HepG2 (cell line): Measurements from ENCODE around the gene IPO8. TPM values are rescaled to one million over a fixed set of nuclear protein-coding genes. Genes with fewer than 3 reads are reported as not detected.

Source experiments
- ATAC-seq: fragments of 200-7000 bp; cut with Tn5 transposase; 3 replicates; pipeline ENCODE4 v1.9.1; 2020; ENCODE audit warnings: mild to moderate bottlenecking, moderate library complexity
- BruUV-seq: library from RNA; stranded (reverse); fragments of 400-500 nt; replicated peaks from 2 replicates; lab custom pipeline; 2021; lab: Mats Ljungman, UMichigan
- CTCF ChIA-PET: fragments of 300-600 bp; formaldehyde crosslinking; extraction: SDS; loops from one replicate; lab custom pipeline; 2021; ENCODE audit warnings: low total read pairs, inconsistent platforms, low intra/inter-chr PET ratio; lab: Yijun Ruan, JAX
- POLR2A ChIA-PET: fragments of 350-600 bp; sonication (Branson Sonifier 250); formaldehyde crosslinking; loops from one replicate; lab custom pipeline; 2020; ENCODE audit warnings: antibody characterized with exemption, inconsistent platforms; lab: Yijun Ruan, JAX
- DNase-seq: peaks from one replicate; pipeline ENCODE4 v3.0.0-alpha.2; 2015; ENCODE audit warnings: low spot score
- FAIRE-seq: peaks from 3 replicates; lab custom pipeline; 2011; peaks lifted over from hg19 to GRCh38; lab: Jason Lieb, UNC
- H2AFZ ChIP-seq: one replicate; pipeline ENCODE4 v1.6.1; 2011; ENCODE audit warnings: low read length, inconsistent platforms
- H3K27ac ChIP-seq: fragments of 300-600 bp; 3 replicates; pipeline ENCODE4 v1.8.0; 2011; ENCODE audit warnings: mixed run types, mild to moderate bottlenecking, mixed read lengths, low read length, inconsistent platforms; ENCODE audit not compliant: insufficient read depth; ENCODE audit errors: extremely low read length
- H3K27me3 ChIP-seq, 2 experiments: fragments of 200-600 bp in 1 of 2; 2 replicates in 1 of 2; 3 replicates in 1 of 2; pipeline versions ENCODE4 v1.6.0 to v1.8.0; 2011; ENCODE audit warnings: low read length in 2 of 2, mild to moderate bottlenecking in 2 of 2, moderate library complexity in 2 of 2, inconsistent platforms in 1 of 2; ENCODE audit not compliant: insufficient read depth in 2 of 2, control insufficient read depth in 1 of 2
- H3K36me3 ChIP-seq, 2 experiments: fragments of 200-600 bp in 1 of 2; replicated peaks in 1 of 2; 2 replicates in 1 of 2; 3 replicates in 1 of 2; pipeline versions ENCODE4 v1.5.1 to v1.8.0; 2011; ENCODE audit warnings: low read length in 2 of 2, inconsistent platforms in 1 of 2; ENCODE audit not compliant: insufficient read depth in 2 of 2, control insufficient read depth in 1 of 2
- H3K4me1 ChIP-seq: 2 replicates; pipeline ENCODE4 v1.5.1; 2012; ENCODE audit warnings: low read length, inconsistent platforms; ENCODE audit not compliant: insufficient read depth
- H3K4me2 ChIP-seq: 2 replicates; pipeline ENCODE4 v1.6.0; 2011; ENCODE audit warnings: low read depth, low read length, inconsistent platforms
- H3K4me3 ChIP-seq, 3 experiments: fragments of 200-600 bp in 1 of 3; sonication (generic), shearing (Covaris generic) in 1 of 3; replicated peaks in 1 of 3; 2 replicates each; pipeline ENCODE4 v1.5.1; 2011 to 2016; ENCODE audit warnings: low read length in 3 of 3, inconsistent platforms in 2 of 3, low read depth in 2 of 3, mild to moderate bottlenecking in 2 of 3, control low read depth in 1 of 3, mixed read lengths in 1 of 3; ENCODE audit not compliant: insufficient read depth in 1 of 3
- H3K79me2 ChIP-seq: one replicate; pipeline ENCODE4 v1.6.1; 2011; ENCODE audit warnings: low read length, inconsistent platforms; ENCODE audit not compliant: insufficient read depth
- H3K9ac ChIP-seq: 2 replicates; pipeline ENCODE4 v1.6.0; 2011; ENCODE audit warnings: mild to moderate bottlenecking, low read depth, low read length, inconsistent platforms; ENCODE audit not compliant: insufficient read depth
- H3K9me3 ChIP-seq: 2 replicates; pipeline ENCODE4 v1.5.1; 2012; ENCODE audit warnings: mild to moderate bottlenecking, low read length
- H4K20me1 ChIP-seq: 2 replicates; pipeline ENCODE4 v1.6.0; 2011; ENCODE audit warnings: inconsistent platforms, mild to moderate bottlenecking, low read length, moderate library complexity; ENCODE audit not compliant: insufficient read depth
- DZIP1 ChIP-seq: sonication (generic); formaldehyde crosslinking; IDR thresholded peaks from 2 replicates; pipeline ENCODE4 v1.5.0; 2020; ENCODE audit warnings: mild to moderate bottlenecking, missing genetic modification reagents
- PPARG ChIP-seq: conservative IDR thresholded peaks from 2 replicates; pipeline ENCODE4 v1.6.1; 2016; ENCODE audit warnings: missing biosample characterization, missing genetic modification reagents
- RBM22 ChIP-seq: fragments of 200-400 bp; formaldehyde crosslinking; optimal IDR thresholded peaks from 2 replicates; pipeline ENCODE3; 2017; ENCODE audit warnings: mild to moderate bottlenecking, low read length, moderate library complexity
- REPIN1 ChIP-seq: sonication (generic); formaldehyde crosslinking; IDR thresholded peaks from 2 replicates; pipeline ENCODE4 v1.8.0; 2022; ENCODE audit warnings: missing genetic modification reagents, low read depth, mild to moderate bottlenecking, borderline replicate concordance
- TGIF2 ChIP-seq: IDR thresholded peaks from 2 replicates; pipeline ENCODE4 v1.6.1; 2016; ENCODE audit warnings: control low read depth, missing compliant biosample characterization
- XRCC5 ChIP-seq: fragments of 200-400 bp; formaldehyde crosslinking; optimal IDR thresholded peaks from 2 replicates; pipeline ENCODE3; 2017; ENCODE audit warnings: mild to moderate bottlenecking, low read length
- ZEB1 ChIP-seq: IDR thresholded peaks from 2 replicates; pipeline ENCODE4 v1.6.1; 2012; ENCODE audit warnings: mild to moderate bottlenecking, low read depth, inconsistent platforms; ENCODE audit not compliant: insufficient replicate concordance
- ZNF12 ChIP-seq: sonication (generic); formaldehyde crosslinking; IDR thresholded peaks from 2 replicates; pipeline ENCODE4 v1.5.0; 2020; ENCODE audit warnings: missing genetic modification reagents
- ZNF18 ChIP-seq: sonication (generic); formaldehyde crosslinking; IDR thresholded peaks from 2 replicates; pipeline ENCODE4 v1.8.0; 2022; ENCODE audit warnings: mild to moderate bottlenecking, missing genetic modification reagents; ENCODE audit not compliant: insufficient replicate concordance
- ZNF577 ChIP-seq: sonication (generic); formaldehyde crosslinking; IDR thresholded peaks from 2 replicates; pipeline ENCODE4 v1.4.0; 2020; ENCODE audit warnings: mild to moderate bottlenecking, low read depth, missing genetic modification reagents, borderline replicate concordance
- ZNF709 ChIP-seq: sonication (generic); formaldehyde crosslinking; IDR thresholded peaks from 2 replicates; pipeline ENCODE4 v1.5.0; 2020; ENCODE audit warnings: mild to moderate bottlenecking, missing genetic modification reagents
- ZNF772 ChIP-seq: sonication (generic); formaldehyde crosslinking; IDR thresholded peaks from 2 replicates; pipeline ENCODE4 v1.5.0; 2020; ENCODE audit warnings: mild to moderate bottlenecking, missing genetic modification reagents
- ZNF773 ChIP-seq: sonication (generic); formaldehyde crosslinking; IDR thresholded peaks from 2 replicates; pipeline ENCODE4 v1.4.0; 2020; ENCODE audit warnings: missing genetic modification reagents, borderline replicate concordance
- in situ Hi-C: cut with HindIII; loops from 2 replicates; pipeline ENCODE4 v1.10.0; 2017; ENCODE audit warnings: low pct_unique_long_range_greater_than_20kb; ENCODE audit not compliant: extremely low pct_ligation_motif_present
- intact Hi-C: fragments of 100-400 bp; cut with micrococcal nuclease; formaldehyde crosslinking; loops from one replicate; pipeline ENCODE4 v1.10.0; 2022; ENCODE audit not compliant: unreplicated experiment
- polyA plus RNA-seq, 8 experiments: library from polyadenylated mRNA; depleted of rRNA in 3 of 8; stranded (reverse) in 7 of 8; unstranded in 1 of 8; fragments of >200 nt; fragmentation: Illumina TruSeq in 4 of 8; extraction: Trizol in 4 of 8; gene quantifications; 2 replicates each; pipeline versions ENCODE4 v1.2.1 to v1.2.3, GENCODE V29; 2011 to 2016; ENCODE audit warnings: low read depth in 4 of 8, missing spikeins in 1 of 8, mixed read lengths in 1 of 8; ENCODE audit not compliant: insufficient read depth in 1 of 8
- total RNA-seq, 5 experiments: library from RNA; depleted of rRNA; stranded (reverse); fragments of >200 nt; fragmentation: Illumina TruSeq; extraction: Trizol; gene quantifications; 2 replicates each; pipeline ENCODE4 v1.2.3, GENCODE V29; 2016; ENCODE audit warnings: low read depth in 1 of 5
- TF ChIP-seq, protein P1 (sequence below): sonication (generic); formaldehyde crosslinking; conservative IDR thresholded peaks from 2 replicates; pipeline ENCODE4 v1.4.0; 2020; ENCODE audit warnings: missing genetic modification reagents

IPO8 gene
- total and polyA plus RNA-seq, 2 of the 13 experiments (the other 11 are each of a cell fraction or from before 2014, with no cell fraction given) = 6.3 to 21.8 TPM

DNA sequence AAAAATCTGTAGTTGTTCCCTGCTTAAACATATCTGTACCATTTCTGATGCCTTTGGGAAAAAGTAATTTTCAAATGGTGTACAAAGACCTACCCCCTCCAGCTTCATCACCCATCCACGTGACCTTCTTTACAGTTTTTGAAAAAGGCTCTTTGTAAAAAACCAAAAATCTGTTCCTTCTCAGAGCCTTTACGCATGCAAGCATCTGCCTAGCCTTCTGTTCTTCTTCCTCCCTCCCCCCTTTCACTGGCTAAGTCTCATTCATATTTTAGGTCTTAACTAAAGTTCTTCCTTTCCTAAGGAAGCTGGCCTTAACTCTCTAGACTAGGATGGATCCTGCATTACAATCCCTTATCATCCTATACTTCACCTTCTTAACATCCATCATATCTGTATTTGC lies 48.7 kb upstream of the IPO8 start (continued):
- no peak for TF ChIP-seq XRCC5
- no peak for TF ChIP-seq ZEB1
- TF ChIP-seq ZNF577 (CRISPR knock-in tag) = no peak
- no peak for TF ChIP-seq TGIF2
- no peak for TF ChIP-seq ZNF773 (CRISPR knock-in tag)

DNA sequence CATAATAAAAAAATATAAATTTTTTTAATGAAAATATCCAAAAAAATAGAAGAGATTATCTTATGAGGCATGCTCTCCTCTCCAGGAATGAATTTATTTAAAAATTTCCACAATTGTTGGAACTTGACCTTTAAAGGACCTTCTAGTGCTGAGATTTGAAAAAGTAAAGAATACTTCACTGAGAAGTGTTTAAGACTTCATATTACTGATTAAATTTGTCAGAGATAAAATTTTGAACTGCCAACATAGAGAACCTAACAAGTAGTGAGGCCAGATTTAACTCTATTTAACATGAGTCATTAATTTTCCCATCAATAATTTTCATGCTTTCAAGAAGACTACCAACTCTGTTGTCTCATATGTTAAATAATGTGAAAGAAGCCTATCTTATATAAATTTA lies 44.6 kb upstream of the IPO8 start:
- Histone ChIP-seq H3K27me3 (no peaks in the 10 kb centered on the region), H3K4me1 (no peaks in the 10 kb centered on the region), H4K20me1 (no peaks in the 10 kb centered on the region), H3K4me2 (no peak overlapping the region), H3K4me3 (no peak overlapping the region), H3K79me2 (peaks cover 26% of the 10 kb centered on the region), H2AFZ (no peak overlapping the region), H3K9me3 (no peaks in the 10 kb centered on the region), H3K9ac (no peak overlapping the region), H3K36me3 (peaks cover 0 to 22% of the 10 kb centered on the region in 2 experiments; a peak in 3 of 5 replicates), H3K27ac (no peak overlapping the region)
- intact Hi-C loops = loop anchor here (5.0 kb wide), 1 partner anchor 58 kb away; no protein-coding TSS in a partner anchor
- FAIRE-seq (no peak), ATAC-seq (no peak), DNase-seq (no peak)
- POLR2A ChIA-PET = no interaction called here
- in situ Hi-C loops = no loop called here
- TF ChIP-seq REPIN1 (no peak), DZIP1 (CRISPR knock-in tag) (no peak), ZNF772 (CRISPR knock-in tag) (no peak), RBM22 (no peak), ZNF709 (CRISPR knock-in tag) (no peak), ZNF18 (CRISPR knock-in tag) (no peak), ZNF12 (CRISPR knock-in tag) (no peak), PPARG (CRISPR knock-in tag) (no peak)
- TF ChIP-seq, protein P1, sequence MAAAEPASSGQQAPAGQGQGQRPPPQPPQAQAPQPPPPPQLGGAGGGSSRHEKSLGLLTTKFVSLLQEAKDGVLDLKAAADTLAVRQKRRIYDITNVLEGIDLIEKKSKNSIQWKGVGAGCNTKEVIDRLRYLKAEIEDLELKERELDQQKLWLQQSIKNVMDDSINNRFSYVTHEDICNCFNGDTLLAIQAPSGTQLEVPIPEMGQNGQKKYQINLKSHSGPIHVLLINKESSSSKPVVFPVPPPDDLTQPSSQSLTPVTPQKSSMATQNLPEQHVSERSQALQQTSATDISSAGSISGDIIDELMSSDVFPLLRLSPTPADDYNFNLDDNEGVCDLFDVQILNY (CRISPR knock-in tag) = no peak
- BruUV-seq = no TSS peak
- CTCF ChIA-PET = no interaction called here
